SW 1271 (cell line): ENCODE data around the gene PROX1.
"Not testable (repeated sequence)": the region's sequence is repeated elsewhere in the genome, so short reads cannot be mapped to it uniquely, and the experiment has no call there.

Experiments
- DNase-seq, 2 experiments: peaks; one replicate each; lab custom pipeline; 2025; lab: John Stamatoyannopoulos, UW

PROX1 gene

DNA sequence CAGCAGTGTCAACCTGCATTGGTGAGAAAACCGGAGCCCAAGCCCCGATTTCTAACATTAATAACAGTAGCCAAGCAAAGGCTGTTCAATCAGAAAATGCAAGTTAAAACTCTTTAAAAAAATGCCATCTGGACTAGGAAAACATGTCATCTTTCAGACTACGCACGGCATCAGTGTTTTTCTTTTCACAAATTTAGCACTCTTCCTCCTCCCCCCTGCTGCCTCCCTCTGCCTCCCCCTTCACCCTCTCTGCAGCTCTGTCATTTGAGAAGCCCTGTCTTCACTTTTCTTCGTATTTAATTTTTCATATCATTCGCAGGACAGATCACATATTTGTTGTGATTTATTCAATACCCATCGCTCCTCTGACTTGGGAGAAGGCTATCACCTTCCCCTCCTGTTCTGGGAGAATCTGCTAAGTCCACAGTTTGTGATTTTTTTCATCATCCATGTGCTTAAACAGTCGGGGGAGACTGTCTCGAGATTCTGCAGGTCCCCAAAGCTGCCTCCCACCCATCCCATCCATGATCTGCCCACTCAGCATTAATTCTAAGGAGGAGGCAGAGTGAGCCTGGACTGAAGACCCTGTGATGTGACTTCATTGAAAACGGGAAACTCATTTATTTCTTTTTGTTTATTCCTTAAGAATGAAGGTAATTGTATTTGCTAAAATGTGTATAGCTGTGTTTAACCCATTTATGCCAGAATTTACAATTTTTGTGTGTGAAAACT is 84.8 kb downstream of the PROX1 start:
- no peak for DNase-seq

DNA sequence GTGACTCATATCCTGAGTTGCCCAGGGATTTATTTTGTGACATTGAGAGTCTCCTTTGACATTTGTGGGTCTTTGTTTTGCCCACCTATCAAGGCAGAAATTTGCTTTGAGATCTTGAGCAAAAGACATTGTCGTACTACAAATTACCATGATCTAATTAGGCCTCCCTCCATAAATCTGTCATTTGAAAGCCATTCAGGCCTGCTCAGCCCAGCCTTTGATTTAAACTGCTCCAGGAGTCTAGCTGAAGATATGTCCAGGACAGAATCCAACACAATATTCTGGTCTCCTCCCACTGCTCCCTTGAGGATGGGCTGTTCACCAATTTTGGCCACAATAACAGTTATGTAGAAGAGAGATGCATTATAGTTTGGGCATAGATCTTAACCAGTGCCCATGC is 86.7 kb downstream of the PROX1 start:
- DNase-seq, result no peak

DNA sequence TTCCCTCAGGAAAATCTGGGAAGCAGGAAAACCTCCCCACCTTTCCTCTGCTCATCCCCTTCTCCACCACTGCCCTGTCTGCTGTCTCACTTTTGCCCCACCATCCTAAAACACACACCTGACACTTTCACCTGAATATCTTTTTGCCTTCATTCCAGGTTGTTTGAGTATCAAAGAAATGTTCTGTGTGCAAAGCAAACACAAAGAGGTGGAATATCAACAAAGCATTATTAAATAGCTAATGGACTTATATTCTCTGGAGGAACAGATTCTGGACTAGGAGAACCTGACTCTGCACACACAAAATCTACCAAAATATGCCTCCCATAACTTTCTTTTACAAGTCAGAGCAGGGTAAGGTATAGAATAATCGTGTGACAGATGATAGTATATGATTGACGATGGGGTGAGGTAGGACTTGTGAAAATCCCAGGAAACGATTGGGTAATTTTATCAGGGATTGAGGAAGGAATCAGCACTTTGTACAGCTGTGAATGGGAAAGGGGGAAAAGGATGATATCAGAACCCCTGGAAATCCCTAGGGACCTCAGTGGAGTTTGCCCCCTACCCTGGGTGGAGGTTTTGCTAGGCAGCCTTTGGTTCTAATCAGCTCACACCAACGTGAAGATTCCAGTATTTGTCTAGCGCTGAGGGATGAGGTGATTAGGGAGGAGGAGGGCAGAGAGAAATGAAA is 87.7 kb downstream of the PROX1 start:
- no peak for DNase-seq

DNA sequence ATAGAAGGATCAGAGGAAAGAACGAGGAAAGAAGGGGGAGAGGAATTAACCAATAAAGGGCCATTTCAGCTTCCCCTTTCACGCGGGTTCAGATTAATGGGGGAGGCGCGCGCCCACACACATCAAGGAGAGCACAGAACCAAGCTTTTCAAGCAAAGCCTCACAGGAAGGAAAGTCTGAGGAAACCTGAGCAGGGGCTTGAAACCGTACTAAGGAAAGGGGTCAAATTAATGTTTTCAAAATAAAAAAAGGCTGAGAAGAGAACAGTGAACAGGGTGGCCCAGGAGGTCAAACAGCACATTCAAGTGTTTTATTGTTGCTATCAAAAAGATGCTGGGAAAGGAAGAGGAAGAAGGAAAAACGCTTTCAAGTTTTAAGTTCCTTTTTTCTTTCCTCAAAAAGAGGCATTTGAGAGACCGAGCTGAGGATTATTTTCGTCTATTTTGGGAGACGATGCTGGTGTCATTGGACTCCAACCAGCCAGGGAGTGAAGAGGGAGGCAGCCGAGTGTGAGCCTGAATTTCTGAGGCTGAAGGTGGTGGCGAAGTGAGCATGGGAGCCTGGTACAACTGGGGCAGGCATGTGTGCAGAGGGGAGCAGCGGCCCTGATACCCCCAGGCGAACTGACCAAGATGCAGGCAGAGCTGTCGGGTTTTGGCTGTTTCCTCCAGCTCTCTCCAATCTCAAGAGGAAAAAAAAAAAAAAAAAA is 88.4 kb downstream of the PROX1 start:
- no peak for DNase-seq

DNA sequence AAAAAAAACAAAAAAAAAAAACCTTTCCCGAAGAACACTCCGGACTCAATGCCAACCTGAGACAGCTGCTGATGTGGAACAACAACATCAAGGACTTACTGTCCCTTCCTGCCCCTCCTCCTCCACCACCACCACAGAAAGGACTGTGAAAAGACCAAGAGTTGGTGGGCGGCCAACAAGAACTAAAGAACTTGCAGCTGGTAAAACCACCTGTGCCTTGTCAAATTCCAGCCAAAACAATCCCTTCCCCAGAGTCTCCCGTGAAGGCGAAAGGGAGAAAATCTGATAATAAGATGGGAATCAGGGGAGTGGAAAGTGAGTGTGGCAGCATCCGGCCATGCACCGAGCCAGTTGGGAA is 88.9 kb downstream of the PROX1 start:
- no peak for DNase-seq

DNA sequence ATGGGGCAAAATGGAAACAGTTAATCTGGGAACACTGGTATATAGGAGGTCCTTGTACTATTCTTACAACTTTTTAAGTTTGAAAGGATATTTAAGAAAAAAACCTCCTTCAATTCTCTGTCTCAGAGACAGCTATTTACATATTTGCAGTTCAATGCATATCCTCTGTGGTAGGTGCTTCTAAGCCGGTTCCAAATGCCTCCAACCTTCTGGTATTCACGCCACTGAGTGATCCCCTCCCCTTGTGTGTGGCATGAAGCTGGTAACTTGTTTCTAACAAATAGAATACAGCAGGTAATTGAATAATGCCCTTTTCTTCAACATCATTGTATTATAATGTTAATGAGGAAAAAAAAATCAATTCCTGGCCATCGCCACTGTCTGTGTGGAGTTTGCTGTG is 91.2 kb downstream of the PROX1 start:
- no peak for DNase-seq

DNA sequence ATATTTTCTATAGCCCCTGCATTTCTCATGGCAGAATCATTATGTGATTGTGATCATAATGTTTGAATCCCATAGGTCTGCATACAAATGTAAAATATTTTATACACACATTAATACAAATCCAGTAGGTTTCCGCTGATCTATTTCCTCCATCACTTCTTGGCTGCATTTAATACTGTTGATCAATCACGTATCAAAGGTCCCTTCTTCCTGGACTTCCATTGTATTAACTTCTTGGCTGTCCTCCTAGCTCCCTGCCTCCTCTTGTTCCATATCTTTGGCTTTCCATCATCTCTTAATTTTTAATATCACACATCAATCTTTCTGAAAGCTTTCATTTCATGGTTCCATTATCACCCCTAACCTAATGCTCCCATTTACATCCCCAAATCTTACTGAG is 97.6 kb downstream of the PROX1 start:
- DNase-seq, result no peak

DNA sequence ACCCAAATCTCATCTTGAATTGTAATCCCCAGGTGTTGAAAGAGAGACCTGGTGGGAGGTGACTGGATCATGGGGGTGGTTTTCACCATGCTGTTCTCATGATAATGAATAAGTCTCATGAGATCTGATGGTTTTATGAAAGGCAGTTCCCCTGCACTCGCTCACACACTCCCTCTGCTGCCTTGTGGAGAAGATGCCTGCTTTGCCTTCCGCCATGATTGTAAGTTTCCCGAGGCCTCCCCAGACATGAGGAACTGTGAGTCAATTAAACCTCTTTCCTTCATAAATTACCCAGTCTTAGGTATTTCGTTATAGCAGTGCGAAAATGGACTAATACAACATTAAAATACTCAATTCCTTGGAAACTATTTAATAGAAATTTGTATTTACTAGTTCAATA is 99.2 kb downstream of the PROX1 start:
- no peak for DNase-seq

DNA sequence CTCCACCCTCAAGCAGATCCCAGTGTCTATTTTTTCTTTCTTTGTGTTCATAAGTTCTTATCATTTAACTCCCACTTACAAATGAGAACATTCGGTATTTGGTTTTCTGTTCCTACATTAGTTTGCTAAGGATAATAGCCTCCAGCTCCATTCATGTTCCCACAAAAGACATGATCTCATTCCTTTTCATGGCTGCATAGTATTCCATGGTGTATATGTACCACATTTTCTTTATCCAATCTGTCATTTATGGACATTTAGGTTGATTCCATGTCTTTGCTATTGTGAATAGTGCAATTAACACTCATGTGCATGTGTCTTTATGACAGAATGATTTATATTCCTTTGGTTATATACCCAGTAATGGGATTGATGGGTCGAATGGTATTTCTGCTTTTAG is 101.2 kb downstream of the PROX1 start:
- DNase-seq, result not testable (repeated sequence)
